ENCODE data around the gene MACROD2. TPM values are rescaled to one million over a fixed set of nuclear protein-coding genes. Genes with fewer than 3 reads are reported as not detected.
A peak's percentile ranks its signal among the peaks of the same experiment; 100 is the strongest.

The MACROD2 gene
- total and polyA plus RNA-seq, 2 experiments from 2014 or later: 2.8 to 4.3 TPM

- peak overlapping the region; percentile 84 for H3K27ac Mint-ChIP-seq
- no peaks in the 10 kb centered on the region for H3K36me3 ChIP-seq (ENCODE audit: insufficient read depth)
These were observed 1981.7 kb downstream of the MACROD2 start for GRCh38 chr20:15977026-15977425.

More at GRCh38 chr20:15977026-15977425, 1981.7 kb downstream of the MACROD2 start:
- Mint-ChIP-seq H3K4me1 (peaks cover 47% of the 10 kb centered on the region), H3K9me3 (peaks cover 31% of the 10 kb centered on the region), H3K27me3 (ENCODE audit: insufficient read depth, low read depth, poor library complexity) (peaks cover 2% of the 10 kb centered on the region), H3K36me3 (ENCODE audit: low read depth) (peaks cover 29% of the 10 kb centered on the region), H3K4me3 (no peak overlapping the region)
- H3F3A ChIP-seq (replicated peaks; ENCODE audit: low read depth): no peaks in the 10 kb centered on the region
- peaks cover 30% of the 10 kb centered on the region for H3K4me1 ChIP-seq (ENCODE audit: insufficient read depth)
- peak overlapping the region; percentile 86 for H3K27ac ChIP-seq (ENCODE audit: low read depth)
- no peak overlapping the region for H2AFZ ChIP-seq
- no peak overlapping the region for H3K4me3 ChIP-seq
- H3K27me3 ChIP-seq (ENCODE audit: insufficient read depth): no peaks in the 10 kb centered on the region
- H3K79me2 ChIP-seq (replicated peaks; ENCODE audit: insufficient read depth): no peaks in the 10 kb centered on the region
- DNase-seq (ENCODE audit: low spot score): no peak
- TF ChIP-seq ETS1 (IDR thresholded peaks at IDR 0.05) (no peak), ZNF114 (CRISPR knock-in tag; IDR thresholded peaks at IDR 0.05) (no peak), NANOG (IDR thresholded peaks at IDR 0.05; ENCODE audit: borderline replicate concordance) (no peak), STAT1 (IDR thresholded peaks at IDR 0.05; ENCODE audit: unreplicated experiment) (no peak), POLR2AphosphoS5 (IDR thresholded peaks at IDR 0.05; ENCODE audit: low read depth) (no peak), EZH2 (IDR thresholded peaks at IDR 0.05; ENCODE audit: low read depth, unreplicated experiment) (no peak), JUNB (IDR thresholded peaks at IDR 0.05; ENCODE audit: unreplicated experiment) (no peak), CREB1 (CRISPR knock-in tag; IDR thresholded peaks at IDR 0.05; ENCODE audit: low read depth) (no peak), ZNF331 (CRISPR knock-in tag; IDR thresholded peaks at IDR 0.05; ENCODE audit: low read depth) (no peak), EZH2phosphoT487 (IDR thresholded peaks at IDR 0.05; ENCODE audit: unreplicated experiment) (no peak), CTCF (conservative IDR thresholded peaks at IDR 0.05; ENCODE audit: low read depth in 2 of 2) (no peak), REST (IDR thresholded peaks at IDR 0.05; ENCODE audit: unreplicated experiment) (no peak), ZNF462 (CRISPR knock-in tag; IDR thresholded peaks at IDR 0.05) (no peak)
- 0 out of 2 replicates have a peak, but pooled peaks cover 3% of the 10 kb centered on the region for H3K9me2 ChIP-seq (ENCODE audit: insufficient read depth)
- peak overlapping the region; percentile 21; the same call in 1 of the 2 replicates for H3K4me2 ChIP-seq
- no peaks in the 10 kb centered on the region for H4K20me1 ChIP-seq (replicated peaks; ENCODE audit: insufficient read depth)
- ATAC-seq: peak; percentile 15; the same call in 2 of the 3 replicates

Measured in GM23338 (cell line).